GM12878 (cell line): ENCODE results near the gene SGCD.

Experiments
- BACH1 ChIP-seq: fragments of 450-650 bp; IDR thresholded peaks from 2 replicates; pipeline ENCODE4 v1.6.1; 2017; ENCODE audit warnings: mild to moderate bottlenecking, borderline replicate concordance
- TF ChIP-seq, protein P1 (sequence below), 3 experiments: IDR thresholded peaks in 2 of 3; conservative IDR thresholded peaks in 1 of 3; 2 replicates each; pipeline ENCODE4 v1.5.1; 2011; ENCODE audit warnings: low read depth in 3 of 3, low read length in 3 of 3, mild to moderate bottlenecking in 3 of 3, control low read depth in 2 of 3, moderate library complexity in 2 of 3, inconsistent platforms in 1 of 3, mixed read lengths in 1 of 3; ENCODE audit not compliant: control insufficient read depth in 2 of 3, insufficient read depth in 1 of 3; ENCODE audit errors: extremely low read depth in 1 of 3
- TF ChIP-seq, protein P2 (sequence below): IDR thresholded peaks from 2 replicates; pipeline ENCODE4 v1.6.1; 2011; ENCODE audit warnings: low read depth, mild to moderate bottlenecking, low read length, moderate library complexity, borderline replicate concordance; ENCODE audit errors: extremely low read depth

DNA sequence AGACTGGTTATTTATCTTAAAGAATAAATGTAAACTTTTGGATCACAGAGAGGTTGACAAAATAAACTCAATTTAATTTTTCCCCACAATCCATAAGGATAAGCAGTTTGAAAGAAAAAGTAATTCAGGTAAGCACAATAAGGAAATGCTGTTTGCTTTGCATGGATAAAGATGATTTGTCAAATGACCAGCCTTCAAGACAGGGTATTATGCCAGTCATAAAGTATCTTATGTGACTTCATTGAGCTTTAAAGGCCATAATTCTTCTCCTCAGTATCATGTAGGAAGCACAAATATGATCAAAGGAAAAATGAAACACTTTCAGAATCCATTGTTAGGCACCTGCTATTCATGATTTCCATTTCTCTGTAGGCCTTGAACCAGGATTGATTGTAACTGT, 342.5 kb downstream of the SGCD start:
- TF ChIP-seq, protein P1, sequence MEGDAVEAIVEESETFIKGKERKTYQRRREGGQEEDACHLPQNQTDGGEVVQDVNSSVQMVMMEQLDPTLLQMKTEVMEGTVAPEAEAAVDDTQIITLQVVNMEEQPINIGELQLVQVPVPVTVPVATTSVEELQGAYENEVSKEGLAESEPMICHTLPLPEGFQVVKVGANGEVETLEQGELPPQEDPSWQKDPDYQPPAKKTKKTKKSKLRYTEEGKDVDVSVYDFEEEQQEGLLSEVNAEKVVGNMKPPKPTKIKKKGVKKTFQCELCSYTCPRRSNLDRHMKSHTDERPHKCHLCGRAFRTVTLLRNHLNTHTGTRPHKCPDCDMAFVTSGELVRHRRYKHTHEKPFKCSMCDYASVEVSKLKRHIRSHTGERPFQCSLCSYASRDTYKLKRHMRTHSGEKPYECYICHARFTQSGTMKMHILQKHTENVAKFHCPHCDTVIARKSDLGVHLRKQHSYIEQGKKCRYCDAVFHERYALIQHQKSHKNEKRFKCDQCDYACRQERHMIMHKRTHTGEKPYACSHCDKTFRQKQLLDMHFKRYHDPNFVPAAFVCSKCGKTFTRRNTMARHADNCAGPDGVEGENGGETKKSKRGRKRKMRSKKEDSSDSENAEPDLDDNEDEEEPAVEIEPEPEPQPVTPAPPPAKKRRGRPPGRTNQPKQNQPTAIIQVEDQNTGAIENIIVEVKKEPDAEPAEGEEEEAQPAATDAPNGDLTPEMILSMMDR (IDR thresholded peaks at IDR 0.05 in 2 of 3, conservative IDR thresholded peaks at IDR 0.05 in 1 of 3; ENCODE audit: control insufficient read depth in 2 of 3, extremely low read depth in 1 of 3, insufficient read depth in 1 of 3, low read depth in 3 of 3, low read length in 3 of 3): no peak
- no peak for TF ChIP-seq BACH1
- TF ChIP-seq, protein P2, sequence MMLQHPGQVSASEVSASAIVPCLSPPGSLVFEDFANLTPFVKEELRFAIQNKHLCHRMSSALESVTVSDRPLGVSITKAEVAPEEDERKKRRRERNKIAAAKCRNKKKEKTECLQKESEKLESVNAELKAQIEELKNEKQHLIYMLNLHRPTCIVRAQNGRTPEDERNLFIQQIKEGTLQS: no peak
